HEK293 (cell line): ENCODE results near the gene SYPL2.

Experiments
- CTCF ChIA-PET: fragments of 350-600 bp; formaldehyde crosslinking; extraction: SDS; loops from one replicate; lab custom pipeline; 2021; ENCODE audit warnings: antibody characterized with exemption; lab: Yijun Ruan, JAX
- POLR2A ChIA-PET: fragments of 300-600 bp; formaldehyde crosslinking; extraction: SDS; loops from one replicate; lab custom pipeline; 2020; ENCODE audit warnings: antibody characterized with exemption, inconsistent platforms; lab: Yijun Ruan, JAX
- H3K27ac ChIP-seq: fragments of 200-500 bp; sonication (Bioruptor generic); 2 replicates; pipeline ENCODE4 v1.5.1; 2014; ENCODE audit warnings: low read depth, low read length, control low read depth, inconsistent platforms; ENCODE audit errors: extremely low read depth
- H3K36me3 ChIP-seq, 2 experiments: fragments of 200-500 bp in 1 of 2; sonication (Bioruptor generic) in 1 of 2; 1 replicate in 1 of 2; 2 replicates in 1 of 2; pipeline ENCODE4 v1.5.1; 2014 to 2017; ENCODE audit warnings: inconsistent platforms in 2 of 2, low read length in 2 of 2; ENCODE audit not compliant: control insufficient read depth in 2 of 2, insufficient read depth in 1 of 2
- H3K4me1 ChIP-seq: fragments of 200-500 bp; sonication (Bioruptor generic); 2 replicates; pipeline ENCODE4 v1.5.1; 2014; ENCODE audit warnings: mild to moderate bottlenecking, low read length, inconsistent platforms; ENCODE audit not compliant: control insufficient read depth, insufficient read depth
- H3K4me3 ChIP-seq: 2 replicates; pipeline ENCODE4 v1.5.1; 2011; ENCODE audit warnings: low read depth, mild to moderate bottlenecking, control low read depth, low read length, moderate library complexity
- H3K9me3 ChIP-seq: fragments of 200-500 bp; sonication (Bioruptor generic); 2 replicates; pipeline ENCODE4 v1.5.1; 2014; ENCODE audit warnings: low read depth, low read length, inconsistent platforms; ENCODE audit not compliant: control insufficient read depth, insufficient read depth
- EGR2 ChIP-seq: fragments of 450-650 bp; formaldehyde crosslinking; IDR thresholded peaks from 2 replicates; pipeline ENCODE4 v1.5.1; 2016; ENCODE audit warnings: low read depth, missing biosample characterization, missing genetic modification characterization
- IKZF3 ChIP-seq: fragments of 450-650 bp; IDR thresholded peaks from 2 replicates; pipeline ENCODE4 v1.5.0; 2018; ENCODE audit warnings: missing biosample characterization, mild to moderate bottlenecking, missing genetic modification characterization, moderate library complexity
- KLF10 ChIP-seq: fragments of 450-650 bp; IDR thresholded peaks from 2 replicates; pipeline ENCODE4 v1.5.1; 2018; ENCODE audit warnings: missing biosample characterization, mild to moderate bottlenecking, missing genetic modification characterization
- ZEB2 ChIP-seq: fragments of 450-650 bp; formaldehyde crosslinking; IDR thresholded peaks from 2 replicates; pipeline ENCODE4 v1.5.1; 2016; ENCODE audit warnings: missing biosample characterization, missing genetic modification characterization
- ZNF10 ChIP-seq: fragments of 450-650 bp; formaldehyde crosslinking; IDR thresholded peaks from 2 replicates; pipeline ENCODE4 v1.5.1; 2017; ENCODE audit warnings: missing biosample characterization, missing genetic modification characterization
- ZNF114 ChIP-seq: fragments of 450-650 bp; formaldehyde crosslinking; IDR thresholded peaks from 2 replicates; pipeline ENCODE4 v1.5.0; 2017; ENCODE audit warnings: missing biosample characterization, missing genetic modification characterization
- ZNF132 ChIP-seq: fragments of 450-650 bp; formaldehyde crosslinking; IDR thresholded peaks from 2 replicates; pipeline ENCODE4 v1.5.1; 2017; ENCODE audit warnings: missing biosample characterization, missing genetic modification characterization, borderline replicate concordance
- ZNF175 ChIP-seq: fragments of 450-650 bp; formaldehyde crosslinking; IDR thresholded peaks from 2 replicates; pipeline ENCODE4 v1.5.1; 2016; ENCODE audit warnings: missing biosample characterization, missing genetic modification characterization
- ZNF785 ChIP-seq: fragments of 450-650 bp; formaldehyde crosslinking; IDR thresholded peaks from 2 replicates; pipeline ENCODE4 v1.5.1; 2016; ENCODE audit warnings: missing biosample characterization, missing genetic modification characterization
- TF ChIP-seq, protein P1 (sequence below): fragments of 450-650 bp; formaldehyde crosslinking; IDR thresholded peaks from 2 replicates; pipeline ENCODE4 v1.5.1; 2016; ENCODE audit warnings: missing biosample characterization, missing genetic modification characterization, borderline replicate concordance
- TF ChIP-seq, protein P2 (sequence below): fragments of 450-650 bp; formaldehyde crosslinking; IDR thresholded peaks from 2 replicates; pipeline ENCODE4 v1.5.1; 2016; ENCODE audit warnings: missing biosample characterization, missing genetic modification characterization
- TF ChIP-seq, protein P3 (sequence below): fragments of 450-650 bp; formaldehyde crosslinking; IDR thresholded peaks from 2 replicates; pipeline ENCODE4 v1.5.1; 2016; ENCODE audit warnings: missing biosample characterization, missing genetic modification characterization
- TF ChIP-seq, protein P4 (sequence below): fragments of 450-650 bp; formaldehyde crosslinking; IDR thresholded peaks from 2 replicates; pipeline ENCODE4 v1.5.1; 2016; ENCODE audit warnings: missing biosample characterization, missing genetic modification characterization
- TF ChIP-seq, protein P5 (sequence below): fragments of 450-650 bp; formaldehyde crosslinking; IDR thresholded peaks from 2 replicates; pipeline ENCODE4 v1.5.1; 2016; ENCODE audit warnings: missing biosample characterization, missing genetic modification characterization
- TF ChIP-seq, protein P6 (sequence below): fragments of 450-650 bp; formaldehyde crosslinking; IDR thresholded peaks from 2 replicates; pipeline ENCODE4 v1.5.1; 2016; ENCODE audit warnings: missing biosample characterization, missing genetic modification characterization
- TF ChIP-seq, protein P7 (sequence below): fragments of 450-650 bp; formaldehyde crosslinking; IDR thresholded peaks from 2 replicates; pipeline ENCODE4 v1.5.1; 2016; ENCODE audit warnings: missing biosample characterization, missing genetic modification characterization, borderline replicate concordance

Gene SYPL2

DNA sequence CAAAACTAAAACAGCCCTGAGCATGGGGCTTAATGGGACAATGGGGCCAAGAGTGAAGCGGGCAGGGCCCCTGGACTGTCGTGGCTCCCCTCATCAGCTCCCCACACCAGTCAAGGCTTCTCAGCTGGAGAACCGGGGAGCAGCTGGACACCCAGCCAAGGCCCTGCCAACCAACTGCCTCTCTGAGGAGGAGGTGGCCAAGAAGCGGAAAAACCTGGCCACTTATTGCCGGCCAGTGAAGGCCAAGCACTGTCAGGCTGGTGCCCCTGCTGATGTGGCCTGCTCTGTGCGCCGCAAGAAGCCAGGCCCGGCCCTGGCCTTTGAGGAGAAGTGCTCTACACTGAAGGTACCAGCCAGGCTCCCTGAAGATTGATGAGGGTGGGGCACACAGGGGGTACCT, 25.0 kb downstream of the SYPL2 start (continued):
- TF ChIP-seq KLF10, result no peak
- TF ChIP-seq ZEB2 (tag by site-specific recombination), result no peak
- TF ChIP-seq, protein P1, sequence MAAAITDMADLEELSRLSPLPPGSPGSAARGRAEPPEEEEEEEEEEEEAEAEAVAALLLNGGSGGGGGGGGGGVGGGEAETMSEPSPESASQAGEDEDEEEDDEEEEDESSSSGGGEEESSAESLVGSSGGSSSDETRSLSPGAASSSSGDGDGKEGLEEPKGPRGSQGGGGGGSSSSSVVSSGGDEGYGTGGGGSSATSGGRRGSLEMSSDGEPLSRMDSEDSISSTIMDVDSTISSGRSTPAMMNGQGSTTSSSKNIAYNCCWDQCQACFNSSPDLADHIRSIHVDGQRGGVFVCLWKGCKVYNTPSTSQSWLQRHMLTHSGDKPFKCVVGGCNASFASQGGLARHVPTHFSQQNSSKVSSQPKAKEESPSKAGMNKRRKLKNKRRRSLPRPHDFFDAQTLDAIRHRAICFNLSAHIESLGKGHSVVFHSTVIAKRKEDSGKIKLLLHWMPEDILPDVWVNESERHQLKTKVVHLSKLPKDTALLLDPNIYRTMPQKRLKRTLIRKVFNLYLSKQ (tag by site-specific recombination), result no peak
- TF ChIP-seq, protein P2, sequence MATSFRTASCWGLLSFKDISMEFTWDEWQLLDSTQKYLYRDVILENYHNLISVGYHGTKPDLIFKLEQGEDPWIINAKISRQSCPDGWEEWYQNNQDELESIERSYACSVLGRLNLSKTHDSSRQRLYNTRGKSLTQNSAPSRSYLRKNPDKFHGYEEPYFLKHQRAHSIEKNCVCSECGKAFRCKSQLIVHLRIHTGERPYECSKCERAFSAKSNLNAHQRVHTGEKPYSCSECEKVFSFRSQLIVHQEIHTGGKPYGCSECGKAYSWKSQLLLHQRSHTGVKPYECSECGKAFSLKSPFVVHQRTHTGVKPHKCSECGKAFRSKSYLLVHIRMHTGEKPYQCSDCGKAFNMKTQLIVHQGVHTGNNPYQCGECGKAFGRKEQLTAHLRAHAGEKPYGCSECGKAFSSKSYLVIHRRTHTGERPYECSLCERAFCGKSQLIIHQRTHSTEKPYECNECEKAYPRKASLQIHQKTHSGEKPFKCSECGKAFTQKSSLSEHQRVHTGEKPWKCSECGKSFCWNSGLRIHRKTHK, result no peak

DNA sequence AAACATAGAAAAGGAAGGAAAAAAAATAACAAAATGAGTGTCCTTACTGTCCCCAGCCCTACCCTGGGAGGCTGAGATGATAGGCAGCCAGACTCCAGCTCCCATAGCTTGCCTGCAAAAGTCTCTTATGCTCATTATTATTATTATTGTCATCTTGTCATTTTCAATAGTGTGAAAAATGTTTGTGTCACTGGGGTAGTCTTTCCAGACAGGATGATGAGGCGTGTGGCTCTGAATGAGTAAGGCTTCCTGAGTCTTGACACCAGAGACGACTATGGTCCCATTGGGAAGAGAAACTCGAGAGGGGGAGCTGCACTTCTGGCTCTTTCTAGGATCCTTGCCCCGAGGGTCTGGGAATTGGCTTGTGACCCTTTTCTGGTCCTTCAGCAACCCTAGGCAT, 26.4 kb downstream of the SYPL2 start:
- ChIA-PET CTCF (interaction anchor here (0.6 to 36.3 kb wide), 13 partner anchors 10 to 527 kb away, joined by 3 to 1152 read pairs (median 5); partner anchors contain the start of genes AMIGO1, AMPD2, ATXN7L2 and GNAT2), POLR2A (interaction anchor here (1.1 to 2.1 kb wide), 2 partner anchors 37 to 38 kb away, joined by 3 to 5 read pairs; no protein-coding TSS in a partner anchor)
- H3K4me3 ChIP-seq, result no peak overlapping the region
- TF ChIP-seq IKZF3 (tag by site-specific recombination) (no peak), ZNF10 (tag by site-specific recombination) (no peak), ZNF132 (tag by site-specific recombination) (no peak), ZNF175 (tag by site-specific recombination) (no peak), ZNF114 (tag by site-specific recombination) (no peak), ZNF785 (tag by site-specific recombination) (no peak)
- TF ChIP-seq, protein P3, sequence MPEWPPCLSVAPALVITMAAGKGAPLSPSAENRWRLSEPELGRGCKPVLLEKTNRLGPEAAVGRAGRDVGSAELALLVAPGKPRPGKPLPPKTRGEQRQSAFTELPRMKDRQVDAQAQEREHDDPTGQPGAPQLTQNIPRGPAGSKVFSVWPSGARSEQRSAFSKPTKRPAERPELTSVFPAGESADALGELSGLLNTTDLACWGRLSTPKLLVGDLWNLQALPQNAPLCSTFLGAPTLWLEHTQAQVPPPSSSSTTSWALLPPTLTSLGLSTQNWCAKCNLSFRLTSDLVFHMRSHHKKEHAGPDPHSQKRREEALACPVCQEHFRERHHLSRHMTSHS, result no peak
- TF ChIP-seq, protein P4, sequence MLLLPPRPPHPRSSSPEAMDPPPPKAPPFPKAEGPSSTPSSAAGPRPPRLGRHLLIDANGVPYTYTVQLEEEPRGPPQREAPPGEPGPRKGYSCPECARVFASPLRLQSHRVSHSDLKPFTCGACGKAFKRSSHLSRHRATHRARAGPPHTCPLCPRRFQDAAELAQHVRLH (tag by site-specific recombination), result no peak
- TF ChIP-seq, protein P5, sequence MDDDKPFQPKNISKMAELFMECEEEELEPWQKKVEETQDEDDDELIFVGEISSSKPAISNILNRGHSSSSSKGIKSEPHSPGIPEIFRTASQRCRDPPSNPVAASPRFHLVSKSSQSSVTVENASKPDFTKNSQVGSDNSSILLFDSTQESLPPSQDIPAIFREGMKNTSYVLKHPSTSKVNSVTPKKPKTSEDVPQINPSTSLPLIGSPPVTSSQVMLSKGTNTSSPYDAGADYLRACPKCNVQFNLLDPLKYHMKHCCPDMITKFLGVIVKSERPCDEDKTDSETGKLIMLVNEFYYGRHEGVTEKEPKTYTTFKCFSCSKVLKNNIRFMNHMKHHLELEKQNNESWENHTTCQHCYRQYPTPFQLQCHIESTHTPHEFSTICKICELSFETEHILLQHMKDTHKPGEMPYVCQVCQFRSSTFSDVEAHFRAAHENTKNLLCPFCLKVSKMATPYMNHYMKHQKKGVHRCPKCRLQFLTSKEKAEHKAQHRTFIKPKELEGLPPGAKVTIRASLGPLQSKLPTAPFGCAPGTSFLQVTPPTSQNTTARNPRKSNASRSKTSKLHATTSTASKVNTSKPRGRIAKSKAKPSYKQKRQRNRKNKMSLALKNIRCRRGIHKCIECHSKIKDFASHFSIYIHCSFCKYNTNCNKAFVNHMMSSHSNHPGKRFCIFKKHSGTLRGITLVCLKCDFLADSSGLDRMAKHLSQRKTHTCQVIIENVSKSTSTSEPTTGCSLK (tag by site-specific recombination), result no peak
- no peak overlapping the region for H3K27ac ChIP-seq
- H3K9me3 ChIP-seq, result no peaks in the 10 kb centered on the region
- no peaks in the 10 kb centered on the region for H3K4me1 ChIP-seq
- H3K36me3 ChIP-seq, result peaks cover 0 to 71% of the 10 kb centered on the region in 2 experiments; a peak in 1 of 3 replicates

DNA sequence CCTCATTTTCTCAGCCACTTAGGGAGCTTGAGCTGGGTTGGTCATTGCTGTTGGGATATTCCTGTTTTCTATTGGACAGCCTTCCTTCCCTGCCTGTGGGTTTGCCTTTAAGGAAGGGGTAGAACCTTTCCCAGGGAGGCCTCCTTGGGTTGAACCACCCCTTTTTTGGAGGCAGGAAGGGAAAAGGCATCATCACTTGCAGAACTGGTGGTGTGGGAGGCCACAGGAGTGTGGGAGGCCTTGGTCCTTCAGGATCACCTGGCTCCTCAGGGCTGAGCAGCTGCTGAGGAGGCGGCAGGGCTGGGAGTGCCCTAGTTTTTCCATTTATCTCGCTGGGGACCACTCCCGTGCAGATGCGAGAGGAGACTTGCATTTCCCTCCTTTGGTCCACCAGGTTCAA, 26.9 kb downstream of the SYPL2 start:
- Histone ChIP-seq H3K9me3 (no peaks in the 10 kb centered on the region), H3K4me1 (no peaks in the 10 kb centered on the region), H3K4me3 (no peak overlapping the region), H3K36me3 (peaks cover 0 to 70% of the 10 kb centered on the region in 2 experiments; a peak in 1 of 3 replicates), H3K27ac (no peak overlapping the region)
- ChIA-PET POLR2A (interaction anchor here (0.6 to 2.9 kb wide), 5 partner anchors 11 to 136 kb away, joined by 3 to 11 read pairs (median 3); no protein-coding TSS in a partner anchor), CTCF (interaction anchor here (0.7 to 36.3 kb wide), 13 partner anchors 10 to 167 kb away, joined by 3 to 1152 read pairs (median 5); partner anchors contain the start of genes AMIGO1, ATXN7L2 and GPR61)
- TF ChIP-seq, protein P6, sequence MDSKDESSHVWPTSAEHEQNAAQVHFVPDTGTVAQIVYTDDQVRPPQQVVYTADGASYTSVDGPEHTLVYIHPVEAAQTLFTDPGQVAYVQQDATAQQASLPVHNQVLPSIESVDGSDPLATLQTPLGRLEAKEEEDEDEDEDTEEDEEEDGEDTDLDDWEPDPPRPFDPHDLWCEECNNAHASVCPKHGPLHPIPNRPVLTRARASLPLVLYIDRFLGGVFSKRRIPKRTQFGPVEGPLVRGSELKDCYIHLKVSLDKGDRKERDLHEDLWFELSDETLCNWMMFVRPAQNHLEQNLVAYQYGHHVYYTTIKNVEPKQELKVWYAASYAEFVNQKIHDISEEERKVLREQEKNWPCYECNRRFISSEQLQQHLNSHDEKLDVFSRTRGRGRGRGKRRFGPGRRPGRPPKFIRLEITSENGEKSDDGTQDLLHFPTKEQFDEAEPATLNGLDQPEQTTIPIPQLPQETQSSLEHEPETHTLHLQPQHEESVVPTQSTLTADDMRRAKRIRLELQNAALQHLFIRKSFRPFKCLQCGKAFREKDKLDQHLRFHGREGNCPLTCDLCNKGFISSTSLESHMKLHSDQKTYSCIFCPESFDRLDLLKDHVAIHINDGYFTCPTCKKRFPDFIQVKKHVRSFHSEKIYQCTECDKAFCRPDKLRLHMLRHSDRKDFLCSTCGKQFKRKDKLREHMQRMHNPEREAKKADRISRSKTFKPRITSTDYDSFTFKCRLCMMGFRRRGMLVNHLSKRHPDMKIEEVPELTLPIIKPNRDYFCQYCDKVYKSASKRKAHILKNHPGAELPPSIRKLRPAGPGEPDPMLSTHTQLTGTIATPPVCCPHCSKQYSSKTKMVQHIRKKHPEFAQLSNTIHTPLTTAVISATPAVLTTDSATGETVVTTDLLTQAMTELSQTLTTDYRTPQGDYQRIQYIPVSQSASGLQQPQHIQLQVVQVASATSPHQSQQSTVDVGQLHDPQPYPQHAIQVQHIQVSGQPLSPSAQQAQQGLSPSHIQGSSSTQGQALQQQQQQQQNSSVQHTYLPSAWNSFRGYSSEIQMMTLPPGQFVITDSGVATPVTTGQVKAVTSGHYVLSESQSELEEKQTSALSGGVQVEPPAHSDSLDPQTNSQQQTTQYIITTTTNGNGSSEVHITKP (tag by site-specific recombination), result peak; percentile 67; the same call in 1 of the 2 replicates
- TF ChIP-seq, protein P7, sequence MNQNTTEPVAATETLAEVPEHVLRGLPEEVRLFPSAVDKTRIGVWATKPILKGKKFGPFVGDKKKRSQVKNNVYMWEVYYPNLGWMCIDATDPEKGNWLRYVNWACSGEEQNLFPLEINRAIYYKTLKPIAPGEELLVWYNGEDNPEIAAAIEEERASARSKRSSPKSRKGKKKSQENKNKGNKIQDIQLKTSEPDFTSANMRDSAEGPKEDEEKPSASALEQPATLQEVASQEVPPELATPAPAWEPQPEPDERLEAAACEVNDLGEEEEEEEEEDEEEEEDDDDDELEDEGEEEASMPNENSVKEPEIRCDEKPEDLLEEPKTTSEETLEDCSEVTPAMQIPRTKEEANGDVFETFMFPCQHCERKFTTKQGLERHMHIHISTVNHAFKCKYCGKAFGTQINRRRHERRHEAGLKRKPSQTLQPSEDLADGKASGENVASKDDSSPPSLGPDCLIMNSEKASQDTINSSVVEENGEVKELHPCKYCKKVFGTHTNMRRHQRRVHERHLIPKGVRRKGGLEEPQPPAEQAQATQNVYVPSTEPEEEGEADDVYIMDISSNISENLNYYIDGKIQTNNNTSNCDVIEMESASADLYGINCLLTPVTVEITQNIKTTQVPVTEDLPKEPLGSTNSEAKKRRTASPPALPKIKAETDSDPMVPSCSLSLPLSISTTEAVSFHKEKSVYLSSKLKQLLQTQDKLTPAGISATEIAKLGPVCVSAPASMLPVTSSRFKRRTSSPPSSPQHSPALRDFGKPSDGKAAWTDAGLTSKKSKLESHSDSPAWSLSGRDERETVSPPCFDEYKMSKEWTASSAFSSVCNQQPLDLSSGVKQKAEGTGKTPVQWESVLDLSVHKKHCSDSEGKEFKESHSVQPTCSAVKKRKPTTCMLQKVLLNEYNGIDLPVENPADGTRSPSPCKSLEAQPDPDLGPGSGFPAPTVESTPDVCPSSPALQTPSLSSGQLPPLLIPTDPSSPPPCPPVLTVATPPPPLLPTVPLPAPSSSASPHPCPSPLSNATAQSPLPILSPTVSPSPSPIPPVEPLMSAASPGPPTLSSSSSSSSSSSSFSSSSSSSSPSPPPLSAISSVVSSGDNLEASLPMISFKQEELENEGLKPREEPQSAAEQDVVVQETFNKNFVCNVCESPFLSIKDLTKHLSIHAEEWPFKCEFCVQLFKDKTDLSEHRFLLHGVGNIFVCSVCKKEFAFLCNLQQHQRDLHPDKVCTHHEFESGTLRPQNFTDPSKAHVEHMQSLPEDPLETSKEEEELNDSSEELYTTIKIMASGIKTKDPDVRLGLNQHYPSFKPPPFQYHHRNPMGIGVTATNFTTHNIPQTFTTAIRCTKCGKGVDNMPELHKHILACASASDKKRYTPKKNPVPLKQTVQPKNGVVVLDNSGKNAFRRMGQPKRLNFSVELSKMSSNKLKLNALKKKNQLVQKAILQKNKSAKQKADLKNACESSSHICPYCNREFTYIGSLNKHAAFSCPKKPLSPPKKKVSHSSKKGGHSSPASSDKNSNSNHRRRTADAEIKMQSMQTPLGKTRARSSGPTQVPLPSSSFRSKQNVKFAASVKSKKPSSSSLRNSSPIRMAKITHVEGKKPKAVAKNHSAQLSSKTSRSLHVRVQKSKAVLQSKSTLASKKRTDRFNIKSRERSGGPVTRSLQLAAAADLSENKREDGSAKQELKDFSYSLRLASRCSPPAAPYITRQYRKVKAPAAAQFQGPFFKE (tag by site-specific recombination), result no peak
- peak; percentile 65 for TF ChIP-seq EGR2 (tag by site-specific recombination)
